SJSA1 (cell line): ENCODE data around the gene PPP1R14D. TPM values are rescaled to one million over a fixed set of nuclear protein-coding genes. Genes with fewer than 3 reads are reported as not detected.

Experiments
- DNase-seq, 2 experiments: peaks; one replicate each; pipeline ENCODE4 v3.0.0-alpha.2; 2015 to 2020; ENCODE audit warnings: low spot score in 2 of 2, low read depth in 1 of 2
- H3K27ac ChIP-seq: fragments of 250-450 bp; sonication (Bioruptor Pico); 2 replicates; pipeline ENCODE4 v1.5.1; 2020; ENCODE audit warnings: mild to moderate bottlenecking, moderate library complexity
- H3K27me3 ChIP-seq: fragments of 250-450 bp; sonication (Bioruptor Pico); replicated peaks from 2 replicates; pipeline ENCODE4 v1.5.1; 2020; ENCODE audit warnings: mild to moderate bottlenecking, moderate library complexity
- H3K36me3 ChIP-seq: fragments of 250-450 bp; sonication (Bioruptor Pico); 2 replicates; pipeline ENCODE4 v1.5.1; 2020; ENCODE audit warnings: mild to moderate bottlenecking
- H3K4me1 ChIP-seq: fragments of 250-450 bp; sonication (Bioruptor Pico); replicated peaks from 2 replicates; pipeline ENCODE4 v1.6.1; 2021; ENCODE audit warnings: mild to moderate bottlenecking
- H3K4me3 ChIP-seq: fragments of 250-450 bp; sonication (Bioruptor Pico); 2 replicates; pipeline ENCODE4 v1.5.1; 2020; ENCODE audit warnings: mild to moderate bottlenecking
- H3K9me3 ChIP-seq: fragments of 250-450 bp; sonication (Bioruptor Pico); replicated peaks from 2 replicates; pipeline ENCODE4 v1.5.1; 2020; ENCODE audit warnings: mild to moderate bottlenecking
- total RNA-seq: library from RNA; depleted of rRNA; stranded (reverse); fragments of >200 nt; shearing (Covaris generic); gene quantifications from 2 replicates; pipeline ENCODE4 v1.2.3, GENCODE V29; 2014

Gene PPP1R14D
- total RNA-seq, 1 experiment from 2014 or later: not detected

DNA sequence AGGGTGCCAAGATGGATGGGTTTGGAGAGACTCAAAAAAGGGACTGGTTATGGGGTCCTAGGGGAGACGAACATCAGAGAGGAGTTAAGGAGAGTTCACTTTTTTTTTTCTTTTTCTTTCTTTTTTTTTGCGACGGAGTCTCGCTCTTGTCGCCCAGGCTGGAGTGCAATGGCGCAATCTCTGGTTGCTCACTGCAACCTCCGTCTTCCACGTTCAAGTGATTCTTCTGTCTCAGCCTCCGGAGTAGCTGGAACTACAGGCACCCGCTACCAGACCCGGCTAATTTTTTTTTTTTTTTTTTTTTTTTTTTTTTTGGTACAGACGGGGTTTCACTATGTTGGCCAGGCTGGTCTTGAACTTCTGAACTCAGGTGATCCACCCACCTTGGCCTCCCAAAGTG lies 16.5 kb upstream of the PPP1R14D start:
- no peak overlapping the region for H3K27ac ChIP-seq
- no peak overlapping the region for H3K4me3 ChIP-seq
- DNase-seq: no peak
- 0 out of 2 replicates have a peak, but pooled peaks cover 4% of the 10 kb centered on the region for H3K9me3 ChIP-seq
- peaks cover 28% of the 10 kb centered on the region for H3K27me3 ChIP-seq
- H3K36me3 ChIP-seq: no peaks in the 10 kb centered on the region
- H3K4me1 ChIP-seq: peaks cover 12% of the 10 kb centered on the region

DNA sequence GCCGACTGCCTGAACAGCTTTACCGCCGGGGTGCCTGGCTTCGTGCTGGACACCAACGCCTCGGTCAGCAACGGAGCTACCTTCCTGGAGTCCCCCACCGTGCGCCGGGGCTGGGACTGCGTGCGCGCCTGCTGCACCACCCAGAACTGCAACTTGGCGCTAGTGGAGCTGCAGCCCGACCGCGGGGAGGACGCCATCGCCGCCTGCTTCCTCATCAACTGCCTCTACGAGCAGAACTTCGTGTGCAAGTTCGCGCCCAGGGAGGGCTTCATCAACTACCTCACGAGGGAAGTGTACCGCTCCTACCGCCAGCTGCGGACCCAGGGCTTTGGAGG lies 16.2 kb upstream of the PPP1R14D start:
- H3K4me3 ChIP-seq: peak overlapping the region; percentile 17
- DNase-seq: no peak
- H3K27me3 ChIP-seq: peaks cover 28% of the 10 kb centered on the region
- H3K9me3 ChIP-seq: 0 out of 2 replicates have a peak, but pooled peaks cover 4% of the 10 kb centered on the region
- H3K36me3 ChIP-seq: no peaks in the 10 kb centered on the region
- H3K27ac ChIP-seq: no peak overlapping the region
- peaks cover 12% of the 10 kb centered on the region for H3K4me1 ChIP-seq

DNA sequence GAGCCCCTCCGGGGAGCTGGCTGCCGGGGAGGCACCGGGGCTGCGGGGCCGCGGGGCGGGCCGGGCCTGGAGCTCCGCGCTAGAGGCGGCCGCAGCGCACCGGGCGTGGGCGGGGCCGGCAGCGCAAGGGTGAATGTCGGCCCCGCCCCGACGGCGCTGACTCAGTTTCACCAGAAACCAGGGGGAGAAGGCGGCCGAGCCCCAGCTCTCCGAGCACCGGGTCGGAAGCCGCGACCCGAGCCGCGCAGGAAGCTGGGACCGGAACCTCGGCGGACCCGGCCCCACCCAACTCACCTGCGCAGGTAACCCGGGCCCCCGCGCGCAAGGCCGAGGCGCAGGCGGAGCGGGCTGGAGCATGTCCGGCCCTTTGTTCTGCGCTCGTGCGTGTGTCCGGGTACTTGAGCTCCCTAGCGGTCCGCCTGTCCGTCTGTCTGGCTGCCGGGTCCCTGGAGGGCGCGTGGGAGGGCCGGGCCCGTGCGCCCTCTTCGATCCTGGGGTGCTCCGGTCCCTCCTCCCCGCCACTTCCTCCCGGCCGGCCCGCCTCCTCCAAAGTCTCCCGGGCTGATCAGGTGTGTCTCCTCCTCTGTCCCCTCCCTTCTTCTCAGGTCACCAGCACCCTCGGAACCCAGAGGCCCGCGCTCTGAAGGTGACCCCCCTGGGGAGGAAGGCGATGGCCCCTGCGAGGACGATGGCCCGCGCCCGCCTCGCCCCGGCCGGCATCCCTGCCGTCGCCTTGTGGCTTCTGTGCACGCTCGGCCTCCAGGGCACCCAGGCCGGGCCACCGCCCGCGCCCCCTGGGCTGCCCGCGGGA lies 15.6 kb upstream of the PPP1R14D start, which contains the start of gene SPINT1:
Gene SPINT1 (plus strand): TSS at position 164 of the 811 bp plus-strand sequence. CDS start 507 bp downstream, at position 671.
- Histone ChIP-seq H3K9me3 (0 out of 2 replicates have a peak, but pooled peaks cover 4% of the 10 kb centered on the region), H3K27ac (no peak within 1 kb of the TSS), H3K4me1 (peaks cover 12% of the 10 kb centered on the region), H3K4me3 (peak within 1 kb of the TSS; percentile 17), H3K27me3 (peaks cover 28% of the 10 kb centered on the region), H3K36me3 (no peaks in the 10 kb centered on the region)
- DNase-seq: no peak

DNA sequence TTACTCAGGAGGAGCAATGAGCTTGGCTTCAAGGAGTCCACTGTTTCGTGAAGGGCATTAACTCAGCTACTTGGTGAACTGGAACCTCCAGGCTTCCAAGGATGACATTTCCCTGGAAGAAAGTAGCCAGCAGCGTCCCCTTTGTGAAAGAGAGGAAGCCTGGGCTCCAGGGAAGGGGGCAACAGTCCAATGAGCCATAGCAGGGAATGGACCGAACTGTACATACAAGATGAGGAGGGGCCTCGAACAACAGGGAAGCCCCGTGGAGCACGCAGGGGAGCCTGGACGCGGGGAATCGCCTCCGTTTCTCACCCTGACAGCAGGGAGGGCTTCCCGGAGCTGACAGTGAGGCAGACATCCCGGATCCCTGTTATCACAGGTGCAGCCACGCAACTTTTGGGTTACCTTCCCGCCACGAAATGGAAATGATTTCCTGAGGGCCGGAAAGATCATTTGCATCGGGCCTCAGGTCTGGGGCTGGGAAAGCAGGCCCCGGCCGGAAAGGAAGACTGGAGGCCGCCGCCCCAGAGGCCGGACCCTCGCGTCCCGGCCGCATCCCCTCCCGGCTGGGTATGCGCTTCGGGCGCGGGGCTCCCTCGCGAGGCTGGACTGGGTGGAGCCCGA lies 14.9 kb upstream of the PPP1R14D start:
- Histone ChIP-seq H3K9me3 (0 out of 2 replicates have a peak, but pooled peaks cover 4% of the 10 kb centered on the region), H3K4me3 (no peak overlapping the region), H3K27me3 (peaks cover 26% of the 10 kb centered on the region), H3K36me3 (no peaks in the 10 kb centered on the region), H3K4me1 (peaks cover 12% of the 10 kb centered on the region), H3K27ac (no peak overlapping the region)
- DNase-seq: no peak

DNA sequence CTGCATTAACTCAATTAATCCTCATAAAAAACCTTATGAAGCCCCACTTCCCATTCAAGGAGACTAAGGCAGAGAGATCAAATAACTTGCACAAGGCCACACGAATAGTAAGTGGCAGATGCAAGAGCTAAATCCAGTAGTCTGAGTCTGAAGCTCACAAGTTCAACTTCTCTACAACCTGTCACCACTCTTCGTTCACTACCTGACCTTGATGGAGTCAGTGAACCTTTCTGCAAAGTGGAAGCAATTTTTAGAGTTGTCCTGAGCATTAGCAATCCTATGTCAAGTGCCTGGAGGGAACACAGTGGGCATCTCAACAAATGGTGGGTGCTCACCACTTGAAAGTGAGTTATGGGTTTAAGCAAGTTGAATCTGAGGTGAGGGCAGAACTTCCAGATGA lies 13.2 kb upstream of the PPP1R14D start:
- Histone ChIP-seq H3K36me3 (no peaks in the 10 kb centered on the region), H3K27ac (no peak overlapping the region), H3K4me1 (peaks cover 12% of the 10 kb centered on the region), H3K27me3 (peaks cover 25% of the 10 kb centered on the region), H3K9me3 (0 out of 2 replicates have a peak, but pooled peaks cover 4% of the 10 kb centered on the region), H3K4me3 (no peak overlapping the region)
- no peak for DNase-seq

DNA sequence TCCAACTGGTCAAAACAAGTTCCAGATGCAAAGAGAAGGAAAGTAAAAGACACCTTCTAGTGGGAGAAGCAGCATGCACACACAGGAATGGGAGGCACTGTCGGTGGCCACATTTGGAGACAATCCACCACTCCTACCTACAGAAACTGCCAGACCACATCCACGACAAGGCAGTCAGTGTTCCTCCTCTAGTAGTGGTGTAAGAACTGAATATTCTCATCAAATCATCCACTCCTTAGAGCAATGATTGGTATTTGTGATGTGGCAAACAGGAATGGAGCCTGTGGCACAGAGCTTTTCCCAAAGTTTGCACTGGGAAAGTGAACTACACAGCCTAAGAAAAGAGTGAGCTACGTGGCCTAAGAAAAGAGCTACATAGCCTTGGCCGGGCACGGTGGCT lies 10.2 kb upstream of the PPP1R14D start:
- Histone ChIP-seq H3K27me3 (peaks cover 14% of the 10 kb centered on the region; the same call in 1 of the 2 replicates), H3K27ac (no peak overlapping the region), H3K4me3 (no peak overlapping the region), H3K9me3 (no peaks in the 10 kb centered on the region), H3K4me1 (peaks cover 13% of the 10 kb centered on the region), H3K36me3 (no peaks in the 10 kb centered on the region)
- DNase-seq: no peak

DNA sequence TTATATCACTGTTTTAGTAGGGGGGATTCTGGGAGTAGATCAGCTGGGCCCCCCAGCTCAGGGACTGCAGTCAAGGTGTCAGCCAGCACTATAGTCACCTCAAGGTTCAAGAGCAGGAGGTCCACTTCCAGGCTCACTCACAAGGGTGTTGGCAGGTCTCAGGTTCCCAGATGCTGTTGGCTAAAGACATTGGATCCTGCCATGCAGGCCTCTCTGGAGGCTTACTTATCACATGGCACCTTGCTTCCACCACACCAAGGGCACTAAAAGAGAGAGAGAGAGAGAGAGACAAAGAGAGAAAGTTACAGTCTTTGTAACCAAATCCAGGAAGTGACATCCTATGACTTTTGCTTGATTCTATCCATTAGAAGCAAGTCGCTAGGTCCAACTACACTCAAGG lies 7.5 kb upstream of the PPP1R14D start:
- Histone ChIP-seq H3K27me3 (no peaks in the 10 kb centered on the region), H3K9me3 (no peaks in the 10 kb centered on the region), H3K4me1 (peaks cover 12% of the 10 kb centered on the region), H3K4me3 (no peak overlapping the region), H3K27ac (no peak overlapping the region), H3K36me3 (no peaks in the 10 kb centered on the region)
- no peak for DNase-seq

DNA sequence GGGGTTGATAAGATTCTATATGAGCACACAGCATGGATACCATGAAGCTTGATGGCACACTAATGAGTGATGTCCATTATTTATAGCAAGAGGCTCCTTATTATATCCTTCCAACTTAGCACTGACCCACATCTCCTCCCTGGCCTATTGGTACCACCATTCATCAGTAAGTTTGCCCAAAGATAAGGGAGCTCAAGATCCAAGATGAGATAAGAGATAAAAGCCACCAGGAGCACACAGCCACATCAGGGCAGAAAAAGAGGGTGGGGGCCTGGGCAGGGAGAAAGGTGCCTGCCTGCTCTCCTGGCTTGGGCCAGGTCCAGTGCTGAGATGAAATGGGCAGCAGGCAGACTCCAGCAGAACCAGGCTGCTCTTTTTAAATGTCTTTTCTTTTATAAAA lies 4.4 kb upstream of the PPP1R14D start:
- Histone ChIP-seq H3K4me1 (peaks cover 12% of the 10 kb centered on the region), H3K36me3 (no peaks in the 10 kb centered on the region), H3K4me3 (no peak overlapping the region), H3K9me3 (no peaks in the 10 kb centered on the region), H3K27ac (no peak overlapping the region), H3K27me3 (no peaks in the 10 kb centered on the region)
- no peak for DNase-seq

DNA sequence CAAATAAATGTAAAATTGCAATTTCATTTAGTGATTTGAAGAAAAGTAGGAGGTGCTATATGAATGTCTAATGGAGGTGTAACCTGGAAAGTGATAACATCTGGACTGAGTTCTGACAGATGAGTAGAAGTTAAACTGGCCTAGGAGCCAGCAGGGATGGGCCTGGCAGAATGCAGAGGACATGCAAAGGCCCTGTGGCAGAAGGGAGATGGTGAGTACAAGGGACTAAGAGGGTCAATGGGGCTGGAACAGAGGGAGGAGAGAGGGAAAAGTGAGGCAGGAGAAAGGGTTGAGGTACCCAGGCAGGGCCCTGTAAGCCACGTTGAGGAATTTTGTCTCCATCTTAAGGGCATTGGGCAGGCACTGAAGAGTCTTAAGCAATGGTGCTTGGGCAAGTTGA lies 3.4 kb upstream of the PPP1R14D start:
- H3K9me3 ChIP-seq: no peaks in the 10 kb centered on the region
- H3K36me3 ChIP-seq: no peaks in the 10 kb centered on the region

DNA sequence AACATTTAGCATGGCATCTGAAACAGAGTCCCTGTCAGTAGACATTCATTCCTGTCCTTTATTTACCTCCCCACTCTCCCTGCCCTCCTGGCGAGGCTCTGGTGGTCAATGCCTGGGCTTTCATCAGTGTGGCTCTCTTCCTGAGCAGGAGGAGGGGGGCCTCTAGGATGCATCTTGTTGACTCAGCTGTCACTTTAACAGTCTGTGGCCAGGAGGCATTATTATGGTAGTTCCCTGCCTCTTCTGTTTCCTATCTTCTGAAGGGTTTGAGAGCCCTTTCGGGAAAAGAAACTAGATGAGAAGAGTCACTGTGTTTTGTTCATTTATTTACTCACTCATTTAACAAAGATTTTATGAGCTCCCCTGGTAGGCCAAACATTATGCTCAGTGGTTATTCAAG lies 2.4 kb upstream of the PPP1R14D start:
- no peak overlapping the region for H3K4me3 ChIP-seq
- H3K27ac ChIP-seq: no peak overlapping the region
- H3K36me3 ChIP-seq: no peaks in the 10 kb centered on the region
- peaks cover 17% of the 10 kb centered on the region for H3K4me1 ChIP-seq
- no peaks in the 10 kb centered on the region for H3K9me3 ChIP-seq
- DNase-seq: no peak
- no peaks in the 10 kb centered on the region for H3K27me3 ChIP-seq

More for the DNA sequence above, 3.4 kb upstream of the PPP1R14D start:
- no peak for DNase-seq
- Histone ChIP-seq H3K27ac (no peak overlapping the region), H3K4me3 (no peak overlapping the region), H3K27me3 (no peaks in the 10 kb centered on the region), H3K4me1 (peaks cover 12% of the 10 kb centered on the region)

DNA sequence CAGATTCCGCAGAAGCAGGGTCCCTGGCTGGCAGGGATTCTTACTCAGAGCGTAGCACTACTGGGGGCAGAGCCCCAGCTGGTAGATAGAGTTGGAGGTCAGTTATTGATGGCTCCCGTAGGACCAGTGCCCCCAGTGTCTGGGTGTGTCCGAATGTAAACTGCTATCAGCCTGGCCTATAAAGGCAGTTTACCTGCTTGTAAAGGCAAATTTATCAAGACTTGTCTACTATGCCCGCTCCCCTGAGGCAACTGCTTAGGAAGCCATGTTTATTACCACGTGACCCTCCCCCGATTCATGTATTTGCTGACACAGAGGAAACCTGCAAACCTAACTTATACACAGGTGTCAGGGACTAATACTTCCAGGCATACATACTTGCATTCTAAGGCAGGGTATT lies 607 bp upstream of the PPP1R14D start:
- no peak for DNase-seq
- no peaks in the 10 kb centered on the region for H3K36me3 ChIP-seq
- peaks cover 10% of the 10 kb centered on the region for H3K4me1 ChIP-seq
- H3K4me3 ChIP-seq: no peak overlapping the region
- H3K27me3 ChIP-seq: no peaks in the 10 kb centered on the region
- H3K9me3 ChIP-seq: no peaks in the 10 kb centered on the region
- H3K27ac ChIP-seq: no peak overlapping the region

DNA sequence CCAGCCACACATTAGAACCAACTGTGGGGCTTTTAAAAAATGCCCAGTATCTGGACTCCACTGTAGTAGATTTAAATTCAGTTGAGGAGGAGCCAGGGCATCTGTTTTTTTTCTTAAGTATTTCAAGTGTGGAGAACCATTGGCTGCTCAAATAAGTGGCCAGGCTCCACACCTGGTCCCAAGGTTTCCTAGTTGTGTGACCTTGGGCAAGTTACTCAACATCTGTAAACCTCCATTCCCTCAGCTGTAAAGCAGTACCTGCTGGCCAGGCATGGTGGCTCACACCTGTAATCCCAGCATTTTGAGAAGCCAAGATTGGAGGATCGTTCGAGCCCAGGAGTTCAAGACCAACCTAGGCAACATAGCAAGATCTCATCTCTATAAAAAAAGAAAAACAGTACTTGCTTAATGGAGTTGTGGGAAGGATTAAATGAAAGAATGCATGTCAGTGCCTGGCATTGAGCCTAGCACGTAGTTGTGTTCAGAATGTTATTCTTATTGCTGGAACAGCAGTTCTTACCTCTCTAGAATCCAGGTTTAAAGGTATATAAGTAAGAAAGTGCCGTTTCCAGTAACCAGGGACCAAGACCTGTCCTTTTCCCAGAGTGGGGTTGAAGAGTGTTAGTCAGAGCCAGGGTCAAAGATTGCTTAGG lies 2.0 kb downstream of the PPP1R14D start:
- H3K27ac ChIP-seq: no peak overlapping the region
- no peaks in the 10 kb centered on the region for H3K9me3 ChIP-seq
- no peak for DNase-seq
- H3K36me3 ChIP-seq: no peaks in the 10 kb centered on the region
- H3K4me1 ChIP-seq: peaks cover 10% of the 10 kb centered on the region
- no peaks in the 10 kb centered on the region for H3K27me3 ChIP-seq
- H3K4me3 ChIP-seq: no peak overlapping the region

DNA sequence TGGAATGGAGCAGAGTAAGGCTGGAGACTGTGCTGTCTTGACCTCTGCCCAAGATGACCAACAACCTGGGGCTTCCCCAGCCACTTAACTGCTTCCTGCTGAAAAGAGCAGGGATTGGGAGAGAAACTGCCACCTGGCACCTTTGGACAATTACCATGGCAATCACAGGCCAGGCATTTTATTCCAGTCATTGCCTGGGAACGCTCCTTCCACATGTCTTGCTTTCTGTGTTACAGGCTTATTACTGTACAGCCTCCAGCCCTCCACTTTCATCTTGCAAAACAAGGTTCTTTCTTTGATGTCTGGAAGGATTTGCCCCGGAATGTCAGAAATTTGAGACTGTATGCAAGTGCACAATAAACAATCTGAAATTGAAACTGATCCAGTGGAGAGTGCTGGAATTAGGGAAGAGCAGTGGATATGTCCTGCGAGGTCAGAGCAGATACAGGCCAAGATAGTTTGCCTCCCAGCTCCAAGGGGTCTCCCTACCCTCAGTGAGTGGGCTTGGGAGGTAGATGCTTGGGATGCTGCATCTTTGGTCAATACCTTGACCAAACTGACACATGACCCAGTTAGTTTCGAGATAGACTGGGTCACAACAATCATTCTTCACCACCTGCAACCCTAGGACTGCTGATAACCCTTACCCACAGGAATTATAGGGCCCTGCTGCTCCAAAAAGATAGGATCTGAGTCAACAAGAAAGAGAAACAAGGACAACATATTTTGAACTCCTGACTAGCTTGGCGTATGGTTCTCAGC lies 2.7 kb downstream of the PPP1R14D start:
- no peak overlapping the region for H3K27ac ChIP-seq
- H3K4me3 ChIP-seq: no peak overlapping the region
- peak in 1 of 2 experiments; percentile 35 for DNase-seq
- H3K9me3 ChIP-seq: no peaks in the 10 kb centered on the region
- H3K4me1 ChIP-seq: peaks cover 10% of the 10 kb centered on the region
- H3K36me3 ChIP-seq: no peaks in the 10 kb centered on the region
- no peaks in the 10 kb centered on the region for H3K27me3 ChIP-seq
